Keratinocyte (primary cell): ENCODE measurements around the gene ACADVL. TPM values are rescaled to one million over a fixed set of nuclear protein-coding genes. Genes with fewer than 3 reads are reported as not detected.

Experiments
- DNase-seq: peaks from one replicate; pipeline ENCODE4 v3.0.0-alpha.2; 2011; ENCODE audit warnings: low read depth, missing footprints, low spot score
- FAIRE-seq: peaks from 2 replicates; lab custom pipeline; 2011; peaks lifted over from hg19 to GRCh38; lab: Jason Lieb, UNC
- H2AFZ ChIP-seq: 2 replicates; pipeline ENCODE4 v1.6.0; 2012; ENCODE audit warnings: low read length, control low read depth, inconsistent platforms; ENCODE audit not compliant: control insufficient read depth
- H3K27ac ChIP-seq: 2 replicates; pipeline ENCODE4 v1.5.1; 2011; ENCODE audit warnings: low read length; ENCODE audit not compliant: control insufficient read depth, insufficient read depth
- H3K27me3 ChIP-seq: 3 replicates; pipeline ENCODE4 v1.6.0; 2011; ENCODE audit warnings: low read length; ENCODE audit not compliant: control insufficient read depth, insufficient read depth; ENCODE audit errors: extremely low read depth
- H3K36me3 ChIP-seq, 2 experiments: 2 replicates in 1 of 2; 3 replicates in 1 of 2; pipeline ENCODE4 v1.5.1; 2011; ENCODE audit warnings: low read length in 2 of 2, mild to moderate bottlenecking in 1 of 2; ENCODE audit not compliant: control insufficient read depth in 2 of 2, insufficient read depth in 2 of 2; ENCODE audit errors: extremely low read depth in 1 of 2
- H3K4me1 ChIP-seq: 3 replicates; pipeline ENCODE4 v1.5.1; 2011; ENCODE audit warnings: low read length; ENCODE audit not compliant: control insufficient read depth, insufficient read depth; ENCODE audit errors: extremely low read depth
- H3K4me2 ChIP-seq: 3 replicates; pipeline ENCODE4 v1.6.0; 2011; ENCODE audit warnings: low read depth, low read length; ENCODE audit not compliant: control insufficient read depth, insufficient read depth; ENCODE audit errors: extremely low read depth
- H3K4me3 ChIP-seq, 3 experiments: fragments of 200-600 bp in 1 of 3; sonication (generic) in 1 of 3; 2 replicates in 2 of 3; 3 replicates in 1 of 3; pipeline ENCODE4 v1.5.1; 2011 to 2016; ENCODE audit warnings: low read length in 3 of 3, mild to moderate bottlenecking in 3 of 3, control low read depth in 2 of 3, inconsistent platforms in 1 of 3, low read depth in 1 of 3, mixed read lengths in 1 of 3, mixed run types in 1 of 3, moderate library complexity in 1 of 3; ENCODE audit not compliant: control insufficient read depth in 2 of 3, insufficient read depth in 2 of 3; ENCODE audit errors: extremely low read depth in 1 of 3
- H3K79me2 ChIP-seq: 2 replicates; pipeline ENCODE4 v1.6.0; 2012; ENCODE audit warnings: low read length; ENCODE audit not compliant: control insufficient read depth, insufficient read depth
- H3K9ac ChIP-seq: 3 replicates; pipeline ENCODE4 v1.6.0; 2011; ENCODE audit warnings: low read length; ENCODE audit not compliant: control insufficient read depth, insufficient read depth; ENCODE audit errors: extremely low read depth
- H3K9me1 ChIP-seq: 3 replicates; pipeline ENCODE4 v1.6.0; 2011; ENCODE audit warnings: low read length; ENCODE audit not compliant: control insufficient read depth, insufficient read depth; ENCODE audit errors: extremely low read depth
- H3K9me3 ChIP-seq: 2 replicates; pipeline ENCODE4 v1.5.1; 2012; ENCODE audit warnings: low read depth, low read length; ENCODE audit not compliant: control insufficient read depth
- H4K20me1 ChIP-seq: 3 replicates; pipeline ENCODE4 v1.6.0; 2011; ENCODE audit warnings: low read length; ENCODE audit not compliant: control insufficient read depth, insufficient read depth; ENCODE audit errors: extremely low read depth
- EZH2 ChIP-seq: IDR thresholded peaks from one replicate; pipeline ENCODE4 v1.6.1; 2012; ENCODE audit warnings: inconsistent platforms, mild to moderate bottlenecking, low read length, moderate library complexity
- dilution Hi-C: fragments of 300-500 bp; cut with MboI; formaldehyde crosslinking; loops from one replicate; pipeline ENCODE4 v1.7.0; 2020; ENCODE audit warnings: low sequenced_read_pairs; ENCODE audit not compliant: extremely low pct_ligation_motif_present
- polyA plus RNA-seq, 5 experiments: library from polyadenylated mRNA; depleted of rRNA in 3 of 5; stranded (reverse) in 3 of 5; stranded (forward) in 1 of 5; unstranded in 1 of 5; fragments of >200 nt; gene quantifications; 1 replicate in 1 of 5; 2 replicates in 3 of 5; 3 replicates in 1 of 5; pipeline versions ENCODE4 v1.2.1 to v1.2.3, GENCODE V29; 2011 to 2012; ENCODE audit warnings: missing spikeins in 2 of 5, low read depth in 1 of 5, low replicate concordance in 1 of 5
- TF ChIP-seq, protein P1 (sequence below), 3 experiments: IDR thresholded peaks in 1 of 3; conservative IDR thresholded peaks in 1 of 3; optimal IDR thresholded peaks in 1 of 3; 2 replicates in 2 of 3; 3 replicates in 1 of 3; pipeline versions ENCODE3 to v1.5.1; 2011; ENCODE audit warnings: low read length in 3 of 3, mild to moderate bottlenecking in 3 of 3, moderate library complexity in 2 of 3, control low read depth in 1 of 3, inconsistent platforms in 1 of 3; ENCODE audit not compliant: insufficient read depth in 2 of 3; ENCODE audit errors: extremely low read depth in 1 of 3

ACADVL gene
- polyA plus RNA-seq, 1 donor (not counting 4 experiments of a cell fraction or from before 2014, with no cell fraction given), result 301 TPM

DNA sequence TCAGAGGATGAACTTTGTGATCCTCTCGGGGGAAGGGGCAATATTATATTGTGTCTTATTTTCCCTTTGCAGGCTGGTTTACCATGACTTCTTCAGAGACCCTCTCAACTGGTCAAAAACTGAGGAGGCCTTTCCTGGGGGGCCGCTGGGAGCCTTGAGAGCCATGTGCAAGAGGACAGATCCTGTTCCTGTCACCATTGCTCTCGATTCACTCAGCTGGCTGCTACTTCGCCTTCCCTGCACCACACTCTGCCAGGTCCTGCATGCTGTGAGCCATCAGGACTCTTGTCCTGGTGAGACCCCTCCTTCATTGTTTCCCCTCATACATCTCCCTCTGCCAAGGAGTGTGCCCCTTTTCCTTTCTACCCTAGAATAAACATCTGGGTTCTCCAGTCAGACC is 34.8 kb downstream of the ACADVL start:
- Histone ChIP-seq H4K20me1 (no peaks in the 10 kb centered on the region), H3K4me1 (peaks cover 24% of the 10 kb centered on the region), H3K36me3 (peaks cover 8 to 32% of the 10 kb centered on the region in 2 experiments), H3K27ac (no peak overlapping the region), H3K9me1 (no peaks in the 10 kb centered on the region), H2AFZ (no peak overlapping the region), H3K79me2 (peaks cover 33% of the 10 kb centered on the region), H3K9ac (no peak overlapping the region), H3K4me2 (no peak overlapping the region), H3K9me3 (no peaks in the 10 kb centered on the region), H3K4me3 (no peak overlapping the region), H3K27me3 (no peaks in the 10 kb centered on the region)
- FAIRE-seq (no peak), DNase-seq (no peak)
- TF ChIP-seq EZH2, result no peak
- TF ChIP-seq, protein P1, sequence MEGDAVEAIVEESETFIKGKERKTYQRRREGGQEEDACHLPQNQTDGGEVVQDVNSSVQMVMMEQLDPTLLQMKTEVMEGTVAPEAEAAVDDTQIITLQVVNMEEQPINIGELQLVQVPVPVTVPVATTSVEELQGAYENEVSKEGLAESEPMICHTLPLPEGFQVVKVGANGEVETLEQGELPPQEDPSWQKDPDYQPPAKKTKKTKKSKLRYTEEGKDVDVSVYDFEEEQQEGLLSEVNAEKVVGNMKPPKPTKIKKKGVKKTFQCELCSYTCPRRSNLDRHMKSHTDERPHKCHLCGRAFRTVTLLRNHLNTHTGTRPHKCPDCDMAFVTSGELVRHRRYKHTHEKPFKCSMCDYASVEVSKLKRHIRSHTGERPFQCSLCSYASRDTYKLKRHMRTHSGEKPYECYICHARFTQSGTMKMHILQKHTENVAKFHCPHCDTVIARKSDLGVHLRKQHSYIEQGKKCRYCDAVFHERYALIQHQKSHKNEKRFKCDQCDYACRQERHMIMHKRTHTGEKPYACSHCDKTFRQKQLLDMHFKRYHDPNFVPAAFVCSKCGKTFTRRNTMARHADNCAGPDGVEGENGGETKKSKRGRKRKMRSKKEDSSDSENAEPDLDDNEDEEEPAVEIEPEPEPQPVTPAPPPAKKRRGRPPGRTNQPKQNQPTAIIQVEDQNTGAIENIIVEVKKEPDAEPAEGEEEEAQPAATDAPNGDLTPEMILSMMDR (optimal IDR thresholded peaks at IDR 0.05 in 1 of 3, IDR thresholded peaks at IDR 0.05 in 1 of 3, conservative IDR thresholded peaks at IDR 0.05 in 1 of 3; ENCODE audit: extremely low read depth in 1 of 3, insufficient read depth in 2 of 3, low read length in 3 of 3), result no peak
- dilution Hi-C loops, result no loop called here

DNA sequence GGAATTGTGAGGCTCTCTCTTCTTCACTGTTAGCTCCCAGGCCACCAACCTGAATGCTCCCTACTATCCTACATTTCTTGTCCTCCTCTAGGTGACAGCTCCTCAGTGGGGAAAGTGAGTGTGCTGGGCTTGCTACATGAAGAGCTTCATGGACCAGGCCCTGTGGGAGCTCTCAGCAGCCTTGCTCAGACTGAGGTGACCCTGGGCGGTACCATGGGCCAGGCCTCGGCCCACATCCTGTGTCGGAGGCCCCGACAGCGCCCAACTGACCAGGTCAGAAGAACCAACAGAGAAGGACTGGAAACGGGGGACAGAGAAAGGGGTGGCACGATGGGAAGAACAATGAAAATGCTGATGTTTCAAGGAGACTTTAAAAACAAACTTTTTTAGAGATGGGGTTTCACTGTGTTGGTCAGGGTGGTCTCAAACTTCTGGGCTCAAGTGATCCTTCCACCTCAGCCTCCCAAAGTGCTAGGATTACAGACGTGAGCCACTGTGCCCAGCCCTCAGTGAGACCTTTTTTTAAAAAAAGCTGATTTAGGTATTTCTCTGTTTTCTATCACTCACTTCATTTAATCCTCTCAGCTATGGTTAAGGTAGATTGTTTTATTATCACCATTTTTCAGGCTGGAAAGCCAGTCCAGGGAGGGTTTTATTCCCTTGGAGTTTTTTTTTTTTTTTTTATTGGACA is 37.2 kb downstream of the ACADVL start:
- Histone ChIP-seq H3K4me2 (no peak overlapping the region), H3K4me3 (no peak overlapping the region), H4K20me1 (no peaks in the 10 kb centered on the region), H2AFZ (no peak overlapping the region), H3K9me3 (no peaks in the 10 kb centered on the region), H3K27ac (no peak overlapping the region), H3K9me1 (no peaks in the 10 kb centered on the region), H3K36me3 (peaks cover 8 to 40% of the 10 kb centered on the region in 2 experiments), H3K4me1 (peaks cover 28% of the 10 kb centered on the region), H3K9ac (no peak overlapping the region), H3K79me2 (peaks cover 14% of the 10 kb centered on the region), H3K27me3 (no peaks in the 10 kb centered on the region)
- no peak for DNase-seq
- dilution Hi-C loops, result no loop called here
- TF ChIP-seq EZH2, result no peak
- no peak for FAIRE-seq
